Esophagus squamous epithelium (tissue), 5 donors: ENCODE measurements around the gene POU2F2. TPM values are rescaled to one million over a fixed set of nuclear protein-coding genes. Genes with fewer than 3 reads are reported as not detected.

Source experiments
- DNase-seq: peaks from one replicate; lab custom pipeline; 2025; lab: John Stamatoyannopoulos, UW
- H3K27ac ChIP-seq, 4 donors: fragments of 200-600 bp; sonication (generic); one replicate each; pipeline ENCODE4 v1.5.1; 2016 to 2019; ENCODE audit warnings: mild to moderate bottlenecking in 1 of 4
- H3K27me3 ChIP-seq, 4 donors: fragments of 200-600 bp; sonication (generic); 1 replicate in 3 of 4; 2 replicates in 1 of 4; pipeline versions ENCODE4 v1.5.1 to v1.6.0; 2017 to 2021; ENCODE audit warnings: antibody characterized with exemption in 1 of 4
- H3K36me3 ChIP-seq, 3 donors: fragments of 200-600 bp; sonication (generic); one replicate each; pipeline ENCODE4 v1.5.1; 2016 to 2019
- H3K4me1 ChIP-seq, 3 donors: fragments of 200-600 bp; sonication (generic); one replicate each; pipeline ENCODE4 v1.5.1; 2017 to 2019
- H3K4me3 ChIP-seq, 4 donors: fragments of 200-600 bp; sonication (generic); 1 replicate in 3 of 4; 2 replicates in 1 of 4; pipeline ENCODE4 v1.5.1; 2016 to 2019; ENCODE audit warnings: mild to moderate bottlenecking in 2 of 4, moderate library complexity in 1 of 4
- H3K9me3 ChIP-seq, 3 donors: fragments of 200-600 bp; sonication (generic); one replicate each; pipeline ENCODE4 v1.5.1; 2016 to 2019
- POLR2A ChIP-seq, 4 donors: fragments of 450-650 bp; IDR thresholded peaks; one replicate each; pipeline ENCODE4 v1.6.1; 2017; ENCODE audit warnings: antibody characterized with exemption in 4 of 4, mild to moderate bottlenecking in 4 of 4, moderate library complexity in 3 of 4
- WGBS, 2 donors: methylation state at CpG; one replicate each; pipeline ENCODE4 v1.1.5; 2018; 5-methylcytosine and 5-hydroxymethylcytosine counted together
- intact Hi-C: fragments of 100-400 bp; cut with DNase I; formaldehyde crosslinking; loops from one replicate; pipeline ENCODE4 v1.15.0; 2022
- total RNA-seq, 4 donors: library from RNA; depleted of rRNA; stranded (reverse); fragments of >200 nt; gene quantifications; one replicate each; pipeline ENCODE4 v1.1.0, GENCODE V29; 2016
- TF ChIP-seq, protein P1 (sequence below), 6 experiments: fragments of 450-650 bp in 4 of 6; fragments of 200-600 bp in 2 of 6; sonication (generic) in 2 of 6; IDR thresholded peaks; one replicate each; pipeline ENCODE4 v1.5.1; 2016 to 2019; ENCODE audit warnings: antibody characterized with exemption in 6 of 6, mild to moderate bottlenecking in 4 of 6, moderate library complexity in 4 of 6
- donor health status: DM: yes; HTN: yes; CAD: no.

Gene POU2F2
- total RNA-seq, 4 donors from 2014 or later = 0.18 to 0.67 (median 0.57) TPM; not detected in 1

DNA sequence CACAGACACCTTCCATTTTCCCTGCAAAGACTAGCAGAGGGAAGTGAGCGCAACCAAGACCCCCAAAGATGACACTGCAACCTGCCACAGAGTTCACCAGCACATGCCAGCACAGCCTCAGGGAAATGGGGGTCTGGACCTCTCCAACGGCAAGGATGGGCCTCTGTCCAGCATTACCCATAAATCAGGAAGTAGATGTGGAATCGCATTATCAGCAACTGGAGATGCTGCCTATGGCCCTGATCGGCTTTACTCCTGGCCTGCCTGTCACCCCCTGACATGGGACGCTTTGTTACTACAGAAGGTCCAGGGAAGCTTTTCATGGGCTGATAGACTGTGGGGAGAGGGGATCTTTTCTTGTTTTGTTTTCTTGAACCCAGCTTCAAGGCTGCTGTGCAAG, 41.4 kb upstream of the POU2F2 start:
- Histone ChIP-seq H3K36me3 (no peaks in the 10 kb centered on the region), H3K4me3 (no peak overlapping the region), H3K27ac (no peak overlapping the region), H3K27me3 (peaks cover 12 to 79% (median 13%) of the 10 kb centered on the region in 4 donors), H3K9me3 (no peaks in the 10 kb centered on the region), H3K4me1 (peaks cover 0 to 22% (median 8%) of the 10 kb centered on the region in 3 donors)
- 71 to 88% methylated on average over 4 to 5 of the region's 5 CpGs for WGBS, 2 donors
- TF ChIP-seq POLR2A (IDR thresholded peaks at IDR 0.05) = no peak
- TF ChIP-seq, protein P1, sequence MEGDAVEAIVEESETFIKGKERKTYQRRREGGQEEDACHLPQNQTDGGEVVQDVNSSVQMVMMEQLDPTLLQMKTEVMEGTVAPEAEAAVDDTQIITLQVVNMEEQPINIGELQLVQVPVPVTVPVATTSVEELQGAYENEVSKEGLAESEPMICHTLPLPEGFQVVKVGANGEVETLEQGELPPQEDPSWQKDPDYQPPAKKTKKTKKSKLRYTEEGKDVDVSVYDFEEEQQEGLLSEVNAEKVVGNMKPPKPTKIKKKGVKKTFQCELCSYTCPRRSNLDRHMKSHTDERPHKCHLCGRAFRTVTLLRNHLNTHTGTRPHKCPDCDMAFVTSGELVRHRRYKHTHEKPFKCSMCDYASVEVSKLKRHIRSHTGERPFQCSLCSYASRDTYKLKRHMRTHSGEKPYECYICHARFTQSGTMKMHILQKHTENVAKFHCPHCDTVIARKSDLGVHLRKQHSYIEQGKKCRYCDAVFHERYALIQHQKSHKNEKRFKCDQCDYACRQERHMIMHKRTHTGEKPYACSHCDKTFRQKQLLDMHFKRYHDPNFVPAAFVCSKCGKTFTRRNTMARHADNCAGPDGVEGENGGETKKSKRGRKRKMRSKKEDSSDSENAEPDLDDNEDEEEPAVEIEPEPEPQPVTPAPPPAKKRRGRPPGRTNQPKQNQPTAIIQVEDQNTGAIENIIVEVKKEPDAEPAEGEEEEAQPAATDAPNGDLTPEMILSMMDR (IDR thresholded peaks at IDR 0.05) = no peak
- intact Hi-C loops = no loop called here
- DNase-seq = no peak

DNA sequence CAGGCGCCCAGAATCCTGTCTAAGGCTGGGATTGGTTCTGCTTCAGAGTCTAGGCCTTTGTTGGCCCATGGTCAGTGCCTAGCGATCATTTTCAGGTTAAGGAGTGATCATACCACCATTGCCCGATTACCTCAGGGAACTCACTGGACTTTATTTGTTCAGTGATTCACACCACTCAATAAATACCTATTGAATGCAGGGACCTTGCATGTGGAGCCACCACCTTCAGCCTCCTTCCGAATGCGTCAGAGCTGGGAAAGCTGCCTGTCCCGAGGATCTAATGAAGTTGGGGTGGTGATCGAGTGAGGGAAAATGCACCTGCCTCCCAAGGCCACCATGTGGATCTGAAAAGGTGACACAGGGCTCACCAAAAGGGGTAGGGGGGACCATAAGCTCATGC, 40.0 kb upstream of the POU2F2 start:
- peaks cover 0 to 65% (median 10%) of the 10 kb centered on the region in 4 donors for H3K27me3 ChIP-seq
- H3K4me1 ChIP-seq = peaks cover 0 to 20% (median 8%) of the 10 kb centered on the region in 3 donors
- H3K36me3 ChIP-seq = no peaks in the 10 kb centered on the region
- DNase-seq = no peak
- H3K9me3 ChIP-seq = no peaks in the 10 kb centered on the region
- intact Hi-C loops = no loop called here
- TF ChIP-seq, protein P1 (IDR thresholded peaks at IDR 0.05) = no peak
- no peak for TF ChIP-seq POLR2A (IDR thresholded peaks at IDR 0.05)
- WGBS, 2 donors = 79 to 84% methylated on average over 7 of the region's 7 CpGs
- H3K4me3 ChIP-seq = no peak overlapping the region
- H3K27ac ChIP-seq = no peak overlapping the region

DNA sequence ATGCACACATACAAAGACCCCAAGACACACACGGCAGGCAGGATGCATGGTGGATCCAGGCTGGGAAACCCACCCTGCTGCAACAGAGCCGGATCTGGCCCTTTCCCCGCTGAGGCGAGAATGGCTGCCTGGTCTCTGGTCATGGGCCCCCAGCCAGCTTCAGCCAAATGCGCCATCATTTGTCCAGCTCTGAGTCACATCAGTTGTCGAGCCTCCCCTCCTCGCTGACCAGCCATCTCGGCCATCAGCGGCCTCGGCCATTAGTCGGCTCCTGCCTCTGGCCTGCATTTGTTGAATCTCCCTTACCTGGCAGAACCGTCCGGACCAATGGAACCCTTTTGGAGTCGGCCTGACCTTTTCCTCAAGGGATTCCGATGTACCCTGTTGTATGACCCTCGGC, 38.5 kb upstream of the POU2F2 start:
- no peak for DNase-seq
- peaks cover 0 to 49% (median 7%) of the 10 kb centered on the region in 4 donors for H3K27me3 ChIP-seq
- intact Hi-C loops = no loop called here

DNA sequence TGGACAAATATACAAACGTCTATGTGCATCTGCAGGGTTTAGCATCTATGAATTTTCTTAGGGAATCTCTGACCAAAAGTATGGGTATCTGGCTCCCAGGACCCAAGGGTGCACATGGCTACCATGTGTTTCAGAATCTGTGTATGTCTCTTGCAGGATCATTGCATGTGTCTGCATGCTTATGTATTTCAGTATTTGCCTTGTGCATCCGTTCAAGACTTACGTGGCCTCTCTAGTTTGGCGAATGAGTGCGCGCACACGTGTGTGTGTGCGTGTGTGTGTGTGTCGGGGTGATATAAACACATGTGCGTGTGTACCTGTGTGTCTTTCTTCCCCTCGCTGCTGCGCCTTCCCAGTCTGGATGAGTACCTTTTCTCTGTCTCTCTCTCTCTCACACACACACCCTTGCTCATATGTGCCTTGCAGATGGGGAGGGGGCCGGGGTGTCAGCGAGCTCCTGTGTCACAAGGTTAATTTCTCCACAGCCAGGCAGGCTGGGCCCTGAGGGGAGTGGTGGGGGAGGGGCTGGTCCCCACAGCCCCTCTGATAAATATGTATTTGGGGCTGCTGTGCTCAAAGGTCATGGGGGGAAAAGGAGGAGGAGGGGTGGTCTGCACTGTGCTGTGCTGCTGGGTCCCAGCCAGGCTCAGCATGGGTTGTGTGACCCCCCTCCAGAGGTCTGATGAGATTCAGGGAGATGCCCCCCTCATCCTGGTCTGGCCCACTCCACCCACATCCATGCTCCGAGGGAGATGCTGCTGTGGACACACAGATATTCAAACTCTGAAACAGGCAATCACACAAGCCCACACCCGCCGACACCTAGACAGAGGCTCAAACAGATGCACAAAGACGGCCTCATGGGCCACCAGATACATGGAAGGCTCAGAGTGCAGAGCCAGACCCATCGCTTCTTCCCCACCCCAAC, 37.5 kb upstream of the POU2F2 start:
- H3K9me3 ChIP-seq = no peaks in the 10 kb centered on the region
- intact Hi-C loops = no loop called here
- no peaks in the 10 kb centered on the region for H3K4me1 ChIP-seq
- TF ChIP-seq, protein P1 (IDR thresholded peaks at IDR 0.05) = no peak
- TF ChIP-seq POLR2A (IDR thresholded peaks at IDR 0.05) = no peak
- WGBS, 2 donors = 75 to 80% methylated on average over 17 to 18 of the region's 19 CpGs
- no peaks in the 10 kb centered on the region for H3K36me3 ChIP-seq
- no peak overlapping the region for H3K4me3 ChIP-seq
- DNase-seq = no peak
- H3K27ac ChIP-seq = no peak overlapping the region
- peaks cover 0 to 40% (median 0%) of the 10 kb centered on the region in 4 donors for H3K27me3 ChIP-seq

More for the DNA sequence above, 38.5 kb upstream of the POU2F2 start:
- no peak for TF ChIP-seq POLR2A (IDR thresholded peaks at IDR 0.05)
- TF ChIP-seq, protein P1 (IDR thresholded peaks at IDR 0.05) = no peak
- 76 to 89% methylated on average over 9 to 16 of the region's 16 CpGs for WGBS, 2 donors
- no peaks in the 10 kb centered on the region for H3K36me3 ChIP-seq
- H3K27ac ChIP-seq = no peak overlapping the region
- H3K4me1 ChIP-seq = peaks cover 0 to 4% (median 2%) of the 10 kb centered on the region in 3 donors
- no peaks in the 10 kb centered on the region for H3K9me3 ChIP-seq
- no peak overlapping the region for H3K4me3 ChIP-seq

DNA sequence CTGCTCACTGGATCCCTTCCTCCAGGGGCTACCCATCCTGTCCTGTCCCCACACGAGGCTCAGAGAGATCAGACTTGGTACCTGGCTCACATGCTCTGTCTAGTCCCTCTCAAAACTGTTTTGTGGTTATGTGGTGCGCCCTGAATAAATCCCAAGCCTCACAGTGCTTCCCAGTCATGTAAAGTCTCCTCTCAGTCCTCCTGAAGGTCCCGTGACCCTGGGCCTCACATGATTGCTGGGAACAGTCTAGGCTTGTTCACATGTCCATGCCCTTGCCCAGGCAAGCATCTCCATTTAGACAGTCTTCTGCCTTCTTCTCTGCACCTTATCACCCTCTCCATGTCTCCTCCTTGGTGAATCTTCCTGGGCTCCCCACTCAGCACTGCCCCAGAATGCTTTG, 36.0 kb upstream of the POU2F2 start:
- Histone ChIP-seq H3K4me1 (no peaks in the 10 kb centered on the region), H3K4me3 (no peak overlapping the region), H3K27me3 (peaks cover 0 to 27% (median 0%) of the 10 kb centered on the region in 4 donors), H3K27ac (no peak overlapping the region), H3K36me3 (no peaks in the 10 kb centered on the region), H3K9me3 (no peaks in the 10 kb centered on the region)
- intact Hi-C loops = no loop called here
- no peak for TF ChIP-seq POLR2A (IDR thresholded peaks at IDR 0.05)
- TF ChIP-seq, protein P1 (IDR thresholded peaks at IDR 0.05) = no peak
- no peak for DNase-seq
- 51 to 58% methylated on average over 2 to 3 of the region's 3 CpGs for WGBS, 2 donors
